Loucy (cell line): Measurements from ENCODE around the gene ACOT12.
"Not testable (repeated sequence)": the region's sequence is repeated elsewhere in the genome, so short reads cannot be mapped to it uniquely, and the experiment has no call there.

ENCODE experiments used
- H2AFZ ChIP-seq: fragments of 200-600 bp; sonication (generic); 2 replicates; pipeline ENCODE4 v1.6.0; 2016; ENCODE audit warnings: antibody characterized with exemption, mild to moderate bottlenecking, low read length, moderate library complexity
- H3F3A ChIP-seq: fragments of 200-600 bp; 2 replicates; pipeline ENCODE4 v1.6.0; 2016; ENCODE audit warnings: antibody characterized with exemption, low read depth, mild to moderate bottlenecking
- H3K27me3 ChIP-seq: fragments of 200-600 bp; sonication (generic); 2 replicates; pipeline ENCODE4 v1.6.1; 2014; ENCODE audit warnings: low read length, mild to moderate bottlenecking; ENCODE audit not compliant: insufficient read depth, poor library complexity, severe bottlenecking
- H3K36me3 ChIP-seq: fragments of 200-600 bp; sonication (generic); 2 replicates; pipeline ENCODE4 v1.6.1; 2016; ENCODE audit warnings: low read length; ENCODE audit not compliant: insufficient read depth
- H3K4me1 ChIP-seq: fragments of 200-600 bp; sonication (generic); 2 replicates; pipeline ENCODE4 v1.5.1; 2014; ENCODE audit warnings: low read length, mild to moderate bottlenecking; ENCODE audit not compliant: insufficient read depth, poor library complexity, severe bottlenecking
- H3K4me2 ChIP-seq: fragments of 200-600 bp; sonication (generic); 2 replicates; pipeline ENCODE4 v1.6.0; 2014; ENCODE audit warnings: antibody characterized with exemption, low read length, low read depth, mild to moderate bottlenecking; ENCODE audit not compliant: poor library complexity, severe bottlenecking
- H3K4me3 ChIP-seq: fragments of 200-600 bp; sonication (generic); 2 replicates; pipeline ENCODE4 v1.5.1; 2014; ENCODE audit warnings: low read length, mild to moderate bottlenecking, mixed read lengths; ENCODE audit not compliant: poor library complexity, severe bottlenecking
- H3K79me2 ChIP-seq: fragments of 200-600 bp; sonication (generic); 2 replicates; pipeline ENCODE4 v1.6.1; 2014; ENCODE audit warnings: low read length; ENCODE audit not compliant: insufficient read depth
- H3K9ac ChIP-seq: fragments of 200-600 bp; sonication (generic); 2 replicates; pipeline ENCODE4 v1.6.0; 2014; ENCODE audit warnings: mild to moderate bottlenecking, low read depth, low read length, moderate library complexity; ENCODE audit not compliant: poor library complexity, severe bottlenecking
- H3K9me2 ChIP-seq: fragments of 200-600 bp; sonication (generic); replicated peaks from 2 replicates; pipeline ENCODE4 v1.6.1; 2016; ENCODE audit warnings: low read depth, low read length, mixed read lengths
- H3K9me3 ChIP-seq: fragments of 200-600 bp; sonication (generic); 2 replicates; pipeline ENCODE4 v1.6.1; 2014; ENCODE audit warnings: mild to moderate bottlenecking, antibody characterized with exemption, low read length, low read depth; ENCODE audit not compliant: insufficient read depth
- H4K20me1 ChIP-seq: fragments of 200-600 bp; sonication (generic); 2 replicates; pipeline ENCODE4 v1.6.0; 2014; ENCODE audit warnings: antibody characterized with exemption, low read length, mild to moderate bottlenecking; ENCODE audit not compliant: insufficient read depth, poor library complexity, severe bottlenecking
- CTCF ChIP-seq: fragments of 200-600 bp; sonication (generic); conservative IDR thresholded peaks from 2 replicates; pipeline ENCODE4 v1.5.1; 2014; ENCODE audit warnings: mild to moderate bottlenecking, antibody characterized with exemption, low read length
- EZH2phosphoT487 ChIP-seq: fragments of 200-600 bp; IDR thresholded peaks from 2 replicates; pipeline ENCODE4 v1.6.1; 2018; ENCODE audit warnings: antibody characterized with exemption, mild to moderate bottlenecking, moderate library complexity, borderline replicate concordance

The ACOT12 gene

GRCh38 chr5:81344736-81345135 lies 49.2 kb downstream of the ACOT12 start:
- Histone ChIP-seq H3K36me3 (no peaks in the 10 kb centered on the region), H4K20me1 (no peaks in the 10 kb centered on the region), H3K4me3 (no peak overlapping the region), H3F3A (no peaks in the 10 kb centered on the region), H3K4me1 (no peaks in the 10 kb centered on the region), H3K79me2 (no peaks in the 10 kb centered on the region), H3K9ac (no peak overlapping the region), H2AFZ (no peak overlapping the region), H3K9me2 (no peaks in the 10 kb centered on the region), H3K27me3 (no peaks in the 10 kb centered on the region), H3K9me3 (no peaks in the 10 kb centered on the region), H3K4me2 (no peak overlapping the region)
- no peak for TF ChIP-seq CTCF
- TF ChIP-seq EZH2phosphoT487, result no peak

- H3K9me2 ChIP-seq, H2AFZ ChIP-seq, H3K4me2 ChIP-seq, H3K9me3 ChIP-seq, H3K4me3 ChIP-seq, H3K79me2 ChIP-seq, H3K9ac ChIP-seq, H4K20me1 ChIP-seq, H3F3A ChIP-seq, H3K4me1 ChIP-seq, H3K36me3 ChIP-seq, H3K27me3 ChIP-seq: not testable (repeated sequence)
These were observed 55.7 kb downstream of the ACOT12 start for GRCh38 chr5:81338213-81338612.

- H3F3A ChIP-seq, result no peaks in the 10 kb centered on the region
- H3K27me3 ChIP-seq, result no peaks in the 10 kb centered on the region
- H3K79me2 ChIP-seq, result no peaks in the 10 kb centered on the region
- no peaks in the 10 kb centered on the region for H3K4me1 ChIP-seq
- no peaks in the 10 kb centered on the region for H3K9me2 ChIP-seq
- H3K36me3 ChIP-seq, result no peaks in the 10 kb centered on the region
- no peak overlapping the region for H3K4me2 ChIP-seq
- H3K4me3 ChIP-seq, result no peak overlapping the region
- no peak overlapping the region for H3K9ac ChIP-seq
- no peak overlapping the region for H2AFZ ChIP-seq
- TF ChIP-seq CTCF (no peak), EZH2phosphoT487 (no peak)
- H3K9me3 ChIP-seq, result no peaks in the 10 kb centered on the region
- H4K20me1 ChIP-seq, result no peaks in the 10 kb centered on the region
These were observed 56.1 kb downstream of the ACOT12 start for GRCh38 chr5:81337803-81338202.

GRCh38 chr5:81336556-81336955 lies 57.4 kb downstream of the ACOT12 start:
- Histone ChIP-seq H3K9me3 (no peaks in the 10 kb centered on the region), H2AFZ (no peak overlapping the region), H3K79me2 (no peaks in the 10 kb centered on the region), H3K36me3 (no peaks in the 10 kb centered on the region), H3F3A (no peaks in the 10 kb centered on the region), H3K9ac (no peak overlapping the region), H3K4me3 (no peak overlapping the region), H4K20me1 (no peaks in the 10 kb centered on the region), H3K4me1 (no peaks in the 10 kb centered on the region), H3K9me2 (no peaks in the 10 kb centered on the region), H3K4me2 (no peak overlapping the region), H3K27me3 (no peaks in the 10 kb centered on the region)
- TF ChIP-seq EZH2phosphoT487 (no peak), CTCF (no peak)
